Progenitor cell of endocrine pancreas (in vitro differentiated cells): Measurements from ENCODE around the gene HOXA1. TPM values are rescaled to one million over a fixed set of nuclear protein-coding genes. Genes with fewer than 3 reads are reported as not detected.
A peak's percentile ranks its signal among the peaks of the same experiment; 100 is the strongest.

ENCODE experiments used
- DNase-seq: peaks from one replicate; pipeline ENCODE4 v3.0.0; 2021; ENCODE audit warnings: low spot score; ENCODE audit not compliant: unreplicated experiment
- H3K27ac Mint-ChIP-seq: 2 replicates; pipeline ENCODE4 v1.8.0; 2021; ENCODE audit warnings: mild to moderate bottlenecking, moderate library complexity, mixed read lengths
- H3K27me3 Mint-ChIP-seq: 2 replicates; pipeline ENCODE4 v1.8.0; 2021; ENCODE audit warnings: mixed read lengths
- H3K36me3 Mint-ChIP-seq: 2 replicates; pipeline ENCODE4 v1.8.0; 2022; ENCODE audit warnings: mixed read lengths; ENCODE audit not compliant: insufficient read depth
- H3K4me1 Mint-ChIP-seq: 2 replicates; pipeline ENCODE4 v1.8.0; 2021; ENCODE audit warnings: low read depth, mixed read lengths
- H3K4me3 Mint-ChIP-seq: 2 replicates; pipeline ENCODE4 v1.8.0; 2021; ENCODE audit warnings: low read depth, mild to moderate bottlenecking, moderate library complexity, mixed read lengths
- H3K9me3 Mint-ChIP-seq: 2 replicates; pipeline ENCODE4 v1.8.0; 2021; ENCODE audit warnings: low read depth, mixed read lengths
- CTCF ChIP-seq: fragments of 200-600 bp; sonication (generic); IDR thresholded peaks from one replicate; pipeline ENCODE4 v1.5.0; 2021; ENCODE audit warnings: antibody characterized with exemption, mild to moderate bottlenecking; ENCODE audit not compliant: unreplicated experiment
- total RNA-seq: library from RNA; stranded (reverse); gene quantifications from 2 replicates; pipeline ENCODE4 v1.2.1, GENCODE V29; 2021

The HOXA1 gene
- total RNA-seq, 1 donor from 2014 or later: 31.2 TPM

- Mint-ChIP-seq H3K4me1 (peaks cover 82% of the 10 kb centered on the region), H3K9me3 (no peaks in the 10 kb centered on the region), H3K27ac (peak overlapping the region; percentile 96), H3K36me3 (peaks cover 21% of the 10 kb centered on the region), H3K4me3 (peak overlapping the region; percentile 94), H3K27me3 (no peaks in the 10 kb centered on the region)
- TF ChIP-seq CTCF: no peak
- DNase-seq: no peak
These were observed 8.7 kb upstream of the HOXA1 start for GRCh38 chr7:27104341-27105058.

DNA sequence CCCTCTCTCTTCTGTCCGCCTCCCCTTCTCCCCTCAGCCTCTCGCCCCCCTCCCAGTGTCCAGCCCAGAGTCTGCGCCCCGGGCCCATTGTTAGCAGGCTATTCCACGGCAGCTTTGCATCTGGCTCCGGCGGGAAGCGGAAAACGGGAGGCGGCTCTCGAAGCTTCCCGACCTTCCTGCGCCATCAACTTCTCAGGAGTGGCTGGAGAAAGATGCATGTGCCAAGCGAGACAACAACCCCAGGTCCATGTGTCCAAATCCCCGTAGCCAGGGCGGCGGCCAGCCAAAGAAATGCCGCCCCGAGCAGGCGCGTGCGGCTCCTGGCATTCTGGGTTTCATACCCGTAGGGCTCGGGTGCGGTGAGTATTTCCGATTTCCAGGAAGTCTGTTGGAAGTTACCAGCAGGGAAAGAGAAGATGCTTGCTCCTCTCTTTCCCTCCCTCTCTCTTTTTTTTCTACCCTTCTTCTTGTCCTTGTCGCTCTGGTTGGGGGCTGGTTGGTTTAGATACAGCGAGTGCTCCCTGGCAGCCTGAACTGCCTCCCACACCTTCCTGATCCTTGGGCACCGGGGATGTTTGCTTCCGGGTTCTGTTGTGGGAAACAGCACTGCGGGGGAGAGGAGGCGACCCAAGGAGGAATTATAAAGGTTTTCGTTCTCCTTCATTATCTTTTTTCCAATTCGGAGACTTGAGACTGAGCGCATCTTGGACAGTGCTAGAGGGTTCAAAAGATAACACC lies 7.9 kb upstream of the HOXA1 start:
- H3K27me3 Mint-ChIP-seq: no peaks in the 10 kb centered on the region
- peaks cover 79% of the 10 kb centered on the region for H3K4me1 Mint-ChIP-seq
- peak overlapping the region; percentile 96 for H3K27ac Mint-ChIP-seq
- no peak for TF ChIP-seq CTCF
- H3K9me3 Mint-ChIP-seq: no peaks in the 10 kb centered on the region
- H3K36me3 Mint-ChIP-seq: peaks cover 24% of the 10 kb centered on the region
- no peak for DNase-seq
- H3K4me3 Mint-ChIP-seq: peak overlapping the region; percentile 94

- Mint-ChIP-seq H3K27me3 (no peaks in the 10 kb centered on the region), H3K4me3 (peak within 1 kb of the TSS; percentile 94), H3K9me3 (no peaks in the 10 kb centered on the region), H3K36me3 (peaks cover 22% of the 10 kb centered on the region), H3K4me1 (peaks cover 76% of the 10 kb centered on the region), H3K27ac (peak within 1 kb of the TSS; percentile 96)
- DNase-seq: no peak
- no peak for TF ChIP-seq CTCF
These were observed 7.0 kb upstream of the HOXA1 start, which contains the start of gene HOXA2 for GRCh38 chr7:27102581-27103442. Gene HOXA2 (minus strand): TSS chr7:27102683. CDS start chr7:27102500, 183 bp downstream.

DNA sequence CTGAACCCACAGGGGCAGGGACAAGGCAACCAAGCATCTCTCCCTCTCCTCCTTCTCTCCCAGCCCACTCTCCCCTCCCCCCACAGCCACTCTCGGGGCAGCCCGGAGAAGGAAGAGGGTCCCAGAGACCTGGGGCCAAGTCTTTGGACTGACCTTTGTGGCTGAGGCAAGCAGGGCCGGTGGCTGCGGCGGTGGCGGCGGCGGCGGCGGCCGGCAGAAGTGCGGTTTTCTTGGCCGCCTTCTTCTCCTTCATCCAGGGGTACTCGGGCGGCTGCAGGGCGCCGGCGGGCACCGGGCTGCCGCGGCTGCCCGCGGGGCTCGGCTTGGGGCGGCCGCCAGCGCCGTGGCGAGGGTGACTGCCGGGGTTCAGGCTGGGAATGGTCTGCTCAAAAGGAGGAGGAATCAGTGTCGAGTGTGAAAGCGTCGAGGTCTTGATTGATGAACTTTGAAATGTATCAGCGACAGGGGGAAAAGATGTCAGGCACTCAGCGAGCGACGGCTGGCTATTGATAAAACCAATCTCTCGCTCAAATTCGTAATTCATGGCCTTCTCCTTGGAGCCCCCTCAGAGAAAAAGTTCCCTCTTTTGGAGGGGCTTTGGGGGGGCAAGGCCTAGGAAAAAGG lies 6.3 kb upstream of the HOXA1 start:
- peak overlapping the region; percentile 96 for H3K27ac Mint-ChIP-seq
- no peak for DNase-seq
- H3K4me3 Mint-ChIP-seq: peak overlapping the region; percentile 94
- H3K9me3 Mint-ChIP-seq: no peaks in the 10 kb centered on the region
- H3K27me3 Mint-ChIP-seq: no peaks in the 10 kb centered on the region
- TF ChIP-seq CTCF: no peak
- peaks cover 23% of the 10 kb centered on the region for H3K36me3 Mint-ChIP-seq
- H3K4me1 Mint-ChIP-seq: peaks cover 75% of the 10 kb centered on the region
